ENCODE measurements around the gene AP3S2. TPM values are rescaled to one million over a fixed set of nuclear protein-coding genes. Genes with fewer than 3 reads are reported as not detected.

AP3S2 gene
- total and polyA plus RNA-seq, 2 of the 8 experiments (the other 6 are each of a cell fraction or from before 2014, with no cell fraction given), result 19.2 to 45.4 TPM

GRCh38 chr15:89814112-89814742 lies 79.6 kb downstream of the AP3S2 start:
- no peak overlapping the region for H2AFZ ChIP-seq (ENCODE audit: low read length)
- H3K27ac ChIP-seq (ENCODE audit: low read depth, low read length), result no peak overlapping the region
- no peak overlapping the region for H3K18ac ChIP-seq (ENCODE audit: extremely low read depth, low read length)
- no peak overlapping the region for H2BK5ac ChIP-seq (ENCODE audit: low read depth, low read length)
- H3K14ac ChIP-seq (ENCODE audit: insufficient read length), result no peak overlapping the region
- peak overlapping the region in 3 of 4 experiments; percentile 3 to 85 (median 56); a peak in 5 of 8 replicates for H3K4me3 ChIP-seq (ENCODE audit: extremely low read depth in 1 of 4, insufficient read depth in 2 of 4, low read depth in 3 of 4, low read length in 4 of 4)
- H4K5ac ChIP-seq (ENCODE audit: insufficient read length, low read depth, low read length), result no peak overlapping the region
- H2BK120ac ChIP-seq (replicated peaks; ENCODE audit: low read depth, low read length), result no peak overlapping the region
- ChIA-PET CTCF (ENCODE audit: partially characterized antibody) (interaction anchor here (0.7 to 3.0 kb wide), 4 partner anchors 38 to 76 kb away, joined by 3 to 7 read pairs (median 3); partner anchors contain the start of gene MESP2), POLR2A (ENCODE audit: partially characterized antibody) (interaction anchor here (1.1 to 1.4 kb wide), 3 partner anchors 11 to 80 kb away, joined by 3 to 4 read pairs (median 3); partner anchors contain the start of gene AP3S2)
- no peak overlapping the region for H4K91ac ChIP-seq (replicated peaks; ENCODE audit: insufficient read length, low read length)
- WGBS, 2 experiments (ENCODE audit: extremely low coverage in 1 of 2, insufficient coverage in 1 of 2, insufficient read length in 1 of 2, insufficient replicate concordance in 2 of 2, low coverage in 1 of 2, low lambda C conversion rate in 2 of 2, missing lambda C conversion rate in 1 of 2), result 31% methylated on average over 19 of the region's 56 CpGs; no CpG with 5 or more reads in 1 of the 2 experiments
- peaks cover 0 to 2% of the 10 kb centered on the region in 2 experiments for H4K20me1 ChIP-seq (replicated peaks in 1 of 2; ENCODE audit: control insufficient read depth in 1 of 2, insufficient read depth in 2 of 2, low read length in 2 of 2)
- H2BK12ac ChIP-seq (ENCODE audit: low read depth, low read length), result no peak overlapping the region
- H3K36me3 ChIP-seq (ENCODE audit: control insufficient read depth in 2 of 4, insufficient read depth in 4 of 4, low read length in 3 of 4), result no peaks in the 10 kb centered on the region
- H2BK20ac ChIP-seq (ENCODE audit: low read length), result no peak overlapping the region
- H3K56ac ChIP-seq (replicated peaks; ENCODE audit: insufficient read length, low read depth, low read length), result no peak overlapping the region
- H3K9me3 ChIP-seq (ENCODE audit: insufficient read depth in 2 of 2, low read depth in 1 of 2, low read length in 1 of 2), result peaks cover 0 to 7% of the 10 kb centered on the region in 2 experiments; a peak in 2 of 4 replicates
- H3K9ac ChIP-seq (replicated peaks in 1 of 4; ENCODE audit: extremely low read depth in 1 of 4, low read depth in 3 of 4, low read length in 3 of 4), result no peak overlapping the region; a peak in 1 of 7 replicates
- FAIRE-seq (no peak), DNase-seq (ENCODE audit: low read depth in 1 of 2, low spot score in 2 of 2) (no peak)
- H3K27me3 ChIP-seq (replicated peaks in 1 of 4; ENCODE audit: control insufficient read depth in 3 of 4, extremely low read depth in 1 of 4, insufficient read depth in 3 of 4, low read length in 3 of 4), result peaks cover 5 to 35% (median 27%) of the 10 kb centered on the region in 4 experiments
- H3K4me1 ChIP-seq (replicated peaks in 1 of 4; ENCODE audit: control insufficient read depth in 3 of 4, insufficient read depth in 4 of 4, low read length in 3 of 4), result peaks cover 0 to 6% (median 2%) of the 10 kb centered on the region in 4 experiments; a peak in 2 of 7 replicates
- no peak overlapping the region for H3K23ac ChIP-seq (ENCODE audit: insufficient read length)
- H3K79me2 ChIP-seq (ENCODE audit: control insufficient read depth in 1 of 2, insufficient read depth in 2 of 2, low read length in 2 of 2), result no peaks in the 10 kb centered on the region
- H3K79me1 ChIP-seq (ENCODE audit: low read depth, low read length), result no peaks in the 10 kb centered on the region
- H3K23me2 ChIP-seq (ENCODE audit: low read depth, low read length), result peaks cover 2% of the 10 kb centered on the region; the same call in 1 of the 2 replicates
- peak overlapping the region; percentile 62 to 72 for H3K4me2 ChIP-seq (ENCODE audit: insufficient read depth in 1 of 2, low read depth in 2 of 2, low read length in 2 of 2)
- H3K4ac ChIP-seq (replicated peaks; ENCODE audit: insufficient read length, low read depth, low read length), result no peak overlapping the region
- H2AK5ac ChIP-seq (ENCODE audit: low read depth, low read length), result no peak overlapping the region
- no peak overlapping the region for H2BK15ac ChIP-seq (ENCODE audit: low read length)
- no peak overlapping the region for H4K8ac ChIP-seq (ENCODE audit: extremely low read depth, insufficient read depth, low read length)
- TF ChIP-seq SUZ12 (IDR thresholded peaks at IDR 0.05; ENCODE audit: low read length) (peak; percentile 56; the same call in 1 of the 2 replicates), EZH2 (IDR thresholded peaks at IDR 0.05; ENCODE audit: low read depth, low read length, severe bottlenecking) (peak; percentile 22), E2F6 (IDR thresholded peaks at IDR 0.05) (peak; percentile 91), TAF7 (optimal IDR thresholded peaks at IDR 0.05; ENCODE audit: borderline replicate concordance, low read depth, low read length) (no peak), ASH2L (IDR thresholded peaks at IDR 0.05; ENCODE audit: low read length) (peak; percentile 11), MAX (IDR thresholded peaks at IDR 0.05) (peak; percentile 86), RXRA (IDR thresholded peaks at IDR 0.05; ENCODE audit: insufficient read depth, low read depth, low read length) (no peak)
